ENCODE results near the gene XRCC4. TPM values are rescaled to one million over a fixed set of nuclear protein-coding genes. Genes with fewer than 3 reads are reported as not detected.

Gene XRCC4
- total and polyA plus RNA-seq, 9 of the 15 experiments (the other 6 are each of a cell fraction or from before 2014, with no cell fraction given) = 13.6 to 61.6 (median 22.4) TPM

DNA sequence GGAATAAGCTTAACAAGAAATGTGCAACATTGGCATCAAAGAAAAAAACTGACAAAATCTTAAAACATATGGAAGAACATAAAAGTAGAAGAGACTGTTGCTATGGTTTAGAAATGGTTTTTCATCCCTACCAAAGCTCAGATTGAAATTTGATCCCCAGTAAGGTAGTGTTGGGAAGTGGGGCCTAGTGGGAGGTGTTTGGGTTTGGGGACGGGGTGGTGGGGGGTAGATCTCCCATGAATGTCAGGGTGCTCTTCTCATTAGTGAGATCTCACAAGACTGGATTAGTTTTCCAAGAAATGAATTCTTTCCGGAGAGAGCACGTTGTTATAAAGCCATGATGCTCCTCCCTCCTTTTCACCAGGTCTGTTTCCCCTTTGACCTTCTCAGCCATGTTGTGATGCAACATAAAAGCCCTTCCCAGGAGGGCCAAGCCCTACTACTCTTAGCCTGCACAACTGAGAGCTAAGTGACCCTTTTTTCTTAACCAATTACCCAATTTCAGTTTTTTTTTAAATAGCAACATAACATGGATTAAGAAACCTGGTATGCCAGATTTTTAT lies 10.7 kb upstream of the XRCC4 start:
- no peaks in the 10 kb centered on the region for H3K9me1 ChIP-seq (ENCODE audit: control insufficient read depth, insufficient read depth, low read length)
- H3K9ac ChIP-seq (ENCODE audit: insufficient read depth in 1 of 2, low read depth in 2 of 2, low read length in 2 of 2) = no peak overlapping the region
- H2AFZ ChIP-seq (ENCODE audit: low read depth, low read length) = no peak overlapping the region
- intact Hi-C loops (cut with micrococcal nuclease) (no loop called here), in situ Hi-C loops (cut with MboI) (no loop called here)
- H4K20me1 ChIP-seq (replicated peaks; ENCODE audit: control insufficient read depth, insufficient read depth, low read length) = peaks cover 4% of the 10 kb centered on the region; the same call in 1 of the 2 replicates
- peak; percentile 87 for ATAC-seq
- FAIRE-seq = no peak
- peak in 1 of 4 experiments; percentile 27 for DNase-seq (ENCODE audit: extremely low read depth in 1 of 4, low spot score in 3 of 4)
- no peak overlapping the region for H3K27ac ChIP-seq (ENCODE audit: extremely low read depth, low read depth, low read length)
- no peak overlapping the region for H3K4me3 ChIP-seq
- H3K4me2 ChIP-seq (ENCODE audit: insufficient read depth, low read length) = no peak overlapping the region
- ChIA-PET CTCF (ENCODE audit: low intra/inter-chr PET ratio) (no interaction called here), POLR2A (interaction anchor here (0.7 kb wide), 1 partner anchor 11 kb away, joined by 3 read pairs; the partner anchor contains the start of genes TMEM167A and XRCC4)
- no peaks in the 10 kb centered on the region for H3K9me3 ChIP-seq (replicated peaks; ENCODE audit: control insufficient read depth, insufficient read depth, low read depth, low read length)
- WGBS (ENCODE audit: insufficient coverage, low coverage, missing lambda C conversion rate) = 32% methylated on average over 3 of the region's 3 CpGs
- TF ChIP-seq ZNF316 (IDR thresholded peaks at IDR 0.05) (no peak), NR2C2 (CRISPR knock-in tag; IDR thresholded peaks at IDR 0.05) (no peak), NR2C2 (tag; IDR thresholded peaks at IDR 0.05) (peak; percentile 67), EP400 (IDR thresholded peaks at IDR 0.05) (0 out of 2 replicates have a peak, but pooled peaks have one; percentile 14), YY1 (IDR thresholded peaks at IDR 0.05; ENCODE audit: borderline replicate concordance in 1 of 3, control insufficient read depth in 1 of 3, extremely low read depth in 1 of 3, insufficient read depth in 3 of 3, insufficient read length in 1 of 3, insufficient replicate concordance in 2 of 3, low read depth in 1 of 3, low read length in 2 of 3) (peak in 1 of 3 experiments; percentile 79), CEBPB (tag; IDR thresholded peaks at IDR 0.05) (peak; percentile 78), CEBPG (CRISPR knock-in tag; IDR thresholded peaks at IDR 0.05) (peak; percentile 54), CEBPG (tag; conservative IDR thresholded peaks at IDR 0.05 in 1 of 2, IDR thresholded peaks at IDR 0.05 in 1 of 2) (no peak), MED1 (CRISPR knock-in tag; IDR thresholded peaks at IDR 0.05; ENCODE audit: borderline replicate concordance) (no peak), NR2C1 (IDR thresholded peaks at IDR 0.05) (peak; percentile 75), NR2C1 (tag; IDR thresholded peaks at IDR 0.05) (peak; percentile 85)
- TF ChIP-seq, protein P1, sequence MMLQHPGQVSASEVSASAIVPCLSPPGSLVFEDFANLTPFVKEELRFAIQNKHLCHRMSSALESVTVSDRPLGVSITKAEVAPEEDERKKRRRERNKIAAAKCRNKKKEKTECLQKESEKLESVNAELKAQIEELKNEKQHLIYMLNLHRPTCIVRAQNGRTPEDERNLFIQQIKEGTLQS (IDR thresholded peaks at IDR 0.05) = peak; percentile 30; the same call in 1 of the 2 replicates
- TF ChIP-seq, protein P1 (CRISPR knock-in tag; conservative IDR thresholded peaks at IDR 0.05) = no peak
- TF ChIP-seq, protein P2, sequence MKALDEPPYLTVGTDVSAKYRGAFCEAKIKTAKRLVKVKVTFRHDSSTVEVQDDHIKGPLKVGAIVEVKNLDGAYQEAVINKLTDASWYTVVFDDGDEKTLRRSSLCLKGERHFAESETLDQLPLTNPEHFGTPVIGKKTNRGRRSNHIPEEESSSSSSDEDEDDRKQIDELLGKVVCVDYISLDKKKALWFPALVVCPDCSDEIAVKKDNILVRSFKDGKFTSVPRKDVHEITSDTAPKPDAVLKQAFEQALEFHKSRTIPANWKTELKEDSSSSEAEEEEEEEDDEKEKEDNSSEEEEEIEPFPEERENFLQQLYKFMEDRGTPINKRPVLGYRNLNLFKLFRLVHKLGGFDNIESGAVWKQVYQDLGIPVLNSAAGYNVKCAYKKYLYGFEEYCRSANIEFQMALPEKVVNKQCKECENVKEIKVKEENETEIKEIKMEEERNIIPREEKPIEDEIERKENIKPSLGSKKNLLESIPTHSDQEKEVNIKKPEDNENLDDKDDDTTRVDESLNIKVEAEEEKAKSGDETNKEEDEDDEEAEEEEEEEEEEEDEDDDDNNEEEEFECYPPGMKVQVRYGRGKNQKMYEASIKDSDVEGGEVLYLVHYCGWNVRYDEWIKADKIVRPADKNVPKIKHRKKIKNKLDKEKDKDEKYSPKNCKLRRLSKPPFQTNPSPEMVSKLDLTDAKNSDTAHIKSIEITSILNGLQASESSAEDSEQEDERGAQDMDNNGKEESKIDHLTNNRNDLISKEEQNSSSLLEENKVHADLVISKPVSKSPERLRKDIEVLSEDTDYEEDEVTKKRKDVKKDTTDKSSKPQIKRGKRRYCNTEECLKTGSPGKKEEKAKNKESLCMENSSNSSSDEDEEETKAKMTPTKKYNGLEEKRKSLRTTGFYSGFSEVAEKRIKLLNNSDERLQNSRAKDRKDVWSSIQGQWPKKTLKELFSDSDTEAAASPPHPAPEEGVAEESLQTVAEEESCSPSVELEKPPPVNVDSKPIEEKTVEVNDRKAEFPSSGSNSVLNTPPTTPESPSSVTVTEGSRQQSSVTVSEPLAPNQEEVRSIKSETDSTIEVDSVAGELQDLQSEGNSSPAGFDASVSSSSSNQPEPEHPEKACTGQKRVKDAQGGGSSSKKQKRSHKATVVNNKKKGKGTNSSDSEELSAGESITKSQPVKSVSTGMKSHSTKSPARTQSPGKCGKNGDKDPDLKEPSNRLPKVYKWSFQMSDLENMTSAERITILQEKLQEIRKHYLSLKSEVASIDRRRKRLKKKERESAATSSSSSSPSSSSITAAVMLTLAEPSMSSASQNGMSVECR (CRISPR knock-in tag; IDR thresholded peaks at IDR 0.05) = no peak
- peaks cover 0 to 4% of the 10 kb centered on the region in 2 experiments; a peak in 1 of 5 replicates for H3K4me1 ChIP-seq (replicated peaks in 1 of 2; ENCODE audit: control insufficient read depth in 2 of 2, insufficient read depth in 2 of 2, low read length in 2 of 2)
- peaks cover 53% of the 10 kb centered on the region for H3K36me3 ChIP-seq (ENCODE audit: control insufficient read depth, insufficient read depth, low read length)
- H3K27me3 ChIP-seq (ENCODE audit: control insufficient read depth in 2 of 2, insufficient read depth in 2 of 2, low read length in 2 of 2) = no peaks in the 10 kb centered on the region
- BruUV-seq (replicated peaks) = no TSS peak
- H3K79me2 ChIP-seq (ENCODE audit: control insufficient read depth, insufficient read depth, low read length) = peaks cover 100% of the 10 kb centered on the region
